ENCODE results near the gene ABCF2.

The ABCF2 gene

DNA sequence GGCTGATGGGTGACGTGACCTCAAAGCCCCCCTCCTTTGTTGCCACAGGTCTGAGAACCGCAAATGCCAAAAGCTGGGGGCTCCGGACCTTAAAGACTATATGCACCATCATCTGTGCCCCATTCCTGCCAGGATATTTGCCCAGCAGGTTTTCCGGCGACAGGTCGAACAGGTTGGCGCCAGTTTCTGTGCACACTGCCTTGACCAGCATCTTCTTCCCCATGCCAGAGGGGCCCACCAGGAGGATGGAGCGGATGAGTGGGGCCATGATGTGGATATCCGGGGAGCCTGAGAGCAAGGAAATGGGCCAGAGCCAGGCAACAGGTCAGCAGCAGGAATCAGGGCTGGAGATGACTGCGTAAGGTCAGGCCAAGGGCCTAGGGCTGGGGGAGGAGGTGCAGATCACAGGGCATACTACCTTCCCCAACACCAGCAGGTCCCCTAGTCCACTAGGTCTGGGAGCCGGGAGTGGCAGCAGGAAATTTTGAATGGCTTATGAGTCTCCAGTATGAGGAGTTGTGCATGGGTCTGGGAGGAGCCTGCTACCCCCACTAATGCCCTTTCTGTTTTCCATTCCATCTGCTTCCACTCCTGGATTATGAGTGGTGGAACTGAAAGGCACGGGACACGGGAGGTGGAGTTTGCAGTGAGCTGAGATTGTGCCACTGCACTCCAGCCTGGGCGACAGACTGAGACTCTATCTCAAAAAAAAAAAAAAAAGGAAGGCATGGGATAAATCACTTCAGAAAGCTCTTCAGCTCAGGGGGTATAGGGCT is 33.6 kb downstream of the ABCF2 start:
- Histone ChIP-seq H3K4me1 (ENCODE audit: control insufficient read depth in 2 of 2, insufficient read depth in 1 of 2, low read depth in 1 of 2, low read length in 2 of 2) (peaks cover 0 to 2% of the 10 kb centered on the region in 2 donors), H3K4ac (ENCODE audit: low read length) (no peak overlapping the region), H4K8ac (ENCODE audit: low read depth, low read length) (no peak overlapping the region), H2BK5ac (ENCODE audit: low read length) (no peak overlapping the region), H3K4me2 (ENCODE audit: insufficient read depth, low read length, poor library complexity, severe bottlenecking) (no peak overlapping the region), H2BK120ac (ENCODE audit: low read depth, low read length) (no peak overlapping the region), H3K4me3 (ENCODE audit: low read length in 2 of 2) (no peak overlapping the region), H3K23ac (ENCODE audit: low read depth, low read length, poor library complexity) (peak overlapping the region; percentile 14), H3K18ac (ENCODE audit: low read length) (no peak overlapping the region), H3K27me3 (ENCODE audit: control insufficient read depth in 3 of 3, insufficient read depth in 3 of 3, low read depth in 1 of 3, low read length in 3 of 3) (peaks cover 0 to 91% (median 0%) of the 10 kb centered on the region in 3 experiments), H3K9me3 (replicated peaks in 1 of 2; ENCODE audit: control insufficient read depth in 2 of 2, insufficient read depth in 1 of 2, low read depth in 1 of 2, low read length in 2 of 2) (no peaks in the 10 kb centered on the region), H2AFZ (ENCODE audit: low read length) (no peak overlapping the region), H3K14ac (ENCODE audit: low read length) (peak overlapping the region; percentile 67), H2BK15ac (ENCODE audit: low read length) (no peak overlapping the region), H4K91ac (ENCODE audit: low read depth, low read length, poor library complexity) (no peak overlapping the region), H3K36me3 (replicated peaks in 1 of 2; ENCODE audit: control insufficient read depth in 2 of 2, insufficient read depth in 2 of 2, low read length in 2 of 2) (no peaks in the 10 kb centered on the region), H3K27ac (replicated peaks; ENCODE audit: low read length) (no peak overlapping the region), H2BK12ac (ENCODE audit: low read length) (no peak overlapping the region), H3K79me1 (ENCODE audit: low read depth, low read length) (no peaks in the 10 kb centered on the region), H2AK5ac (ENCODE audit: low read depth, low read length) (peak overlapping the region; percentile 66), H3K9ac (ENCODE audit: low read depth, low read length, poor library complexity) (peak overlapping the region; percentile 27)
- WGBS, 2 donors (ENCODE audit: extremely low coverage in 2 of 2, insufficient read length in 2 of 2, insufficient replicate concordance in 1 of 2), result no CpG with 5 or more reads among the region's 14 CpGs
- DNase-seq (ENCODE audit: low spot score), result no peak

DNA sequence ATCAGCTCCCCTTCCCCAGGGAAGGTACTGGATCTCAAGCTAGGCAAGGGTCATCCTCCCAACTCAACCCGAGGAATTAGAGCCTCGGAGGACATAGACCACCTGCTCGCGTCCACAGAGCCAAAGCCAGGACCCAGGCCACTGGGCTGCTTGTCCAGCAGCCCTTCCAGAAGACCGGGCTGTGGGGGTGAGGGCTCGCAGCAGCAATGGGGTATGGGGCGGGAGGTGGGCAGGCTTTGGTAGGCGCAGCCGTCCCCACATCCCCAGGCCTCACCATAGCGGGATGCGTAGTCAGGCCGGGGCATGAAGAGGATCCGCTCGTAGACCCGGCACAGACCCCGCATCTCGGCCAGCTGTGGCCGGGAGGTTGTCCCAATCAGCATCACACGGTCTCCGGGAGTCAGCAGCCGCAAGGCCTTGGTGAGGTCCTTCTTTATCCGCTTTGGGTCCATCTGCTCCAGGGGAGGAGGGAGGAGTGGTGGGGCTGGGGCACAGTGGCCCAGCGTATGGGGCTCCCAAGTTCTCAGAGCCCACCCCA is 34.9 kb downstream of the ABCF2 start:
- no peak for DNase-seq (ENCODE audit: low spot score)

GRCh38 chr7:151191544-151191943 is 35.5 kb downstream of the ABCF2 start:
- H4K8ac ChIP-seq (ENCODE audit: low read depth, low read length), result no peak overlapping the region
- no peak overlapping the region for H3K4ac ChIP-seq (ENCODE audit: low read length)
- H3K4me2 ChIP-seq (ENCODE audit: insufficient read depth, low read length, poor library complexity, severe bottlenecking), result no peak overlapping the region
- no peaks in the 10 kb centered on the region for H3K9me3 ChIP-seq (replicated peaks in 1 of 2; ENCODE audit: control insufficient read depth in 2 of 2, insufficient read depth in 1 of 2, low read depth in 1 of 2, low read length in 2 of 2)
- H3K14ac ChIP-seq (ENCODE audit: low read length), result no peak overlapping the region
- H3K23ac ChIP-seq (ENCODE audit: low read depth, low read length, poor library complexity), result no peak overlapping the region
- no peak overlapping the region for H2BK5ac ChIP-seq (ENCODE audit: low read length)
- no peak overlapping the region for H2AK5ac ChIP-seq (ENCODE audit: low read depth, low read length)
- H3K18ac ChIP-seq (ENCODE audit: low read length), result no peak overlapping the region
- H3K79me1 ChIP-seq (ENCODE audit: low read depth, low read length), result peaks cover 1% of the 10 kb centered on the region
- no peak overlapping the region for H2AFZ ChIP-seq (ENCODE audit: low read length)
- H3K27ac ChIP-seq (replicated peaks; ENCODE audit: low read length), result no peak overlapping the region
- H3K36me3 ChIP-seq (replicated peaks in 1 of 2; ENCODE audit: control insufficient read depth in 2 of 2, insufficient read depth in 2 of 2, low read length in 2 of 2), result no peaks in the 10 kb centered on the region
- H3K4me1 ChIP-seq (ENCODE audit: control insufficient read depth in 2 of 2, insufficient read depth in 1 of 2, low read depth in 1 of 2, low read length in 2 of 2), result peaks cover 0 to 2% of the 10 kb centered on the region in 2 donors
- WGBS, 2 donors (ENCODE audit: extremely low coverage in 2 of 2, insufficient read length in 2 of 2, insufficient replicate concordance in 1 of 2), result no CpG with 5 or more reads among the region's 12 CpGs
- H2BK15ac ChIP-seq (ENCODE audit: low read length), result no peak overlapping the region
- no peak for DNase-seq (ENCODE audit: low spot score)
- H3K27me3 ChIP-seq (ENCODE audit: control insufficient read depth in 3 of 3, insufficient read depth in 3 of 3, low read depth in 1 of 3, low read length in 3 of 3), result peaks cover 0 to 90% (median 0%) of the 10 kb centered on the region in 3 experiments
- H4K91ac ChIP-seq (ENCODE audit: low read depth, low read length, poor library complexity), result no peak overlapping the region
- H3K9ac ChIP-seq (ENCODE audit: low read depth, low read length, poor library complexity), result no peak overlapping the region
- no peak overlapping the region for H2BK120ac ChIP-seq (ENCODE audit: low read depth, low read length)
- H3K4me3 ChIP-seq (ENCODE audit: low read length in 2 of 2), result no peak overlapping the region
- H2BK12ac ChIP-seq (ENCODE audit: low read length), result no peak overlapping the region

More for the DNA sequence above, 34.9 kb downstream of the ABCF2 start:
- Histone ChIP-seq H3K9me3 (replicated peaks in 1 of 2; ENCODE audit: control insufficient read depth in 2 of 2, insufficient read depth in 1 of 2, low read depth in 1 of 2, low read length in 2 of 2) (no peaks in the 10 kb centered on the region), H3K79me1 (ENCODE audit: low read depth, low read length) (peaks cover 1% of the 10 kb centered on the region), H3K4me3 (ENCODE audit: low read length in 2 of 2) (no peak overlapping the region), H3K23ac (ENCODE audit: low read depth, low read length, poor library complexity) (peak overlapping the region; percentile 2), H2BK12ac (ENCODE audit: low read length) (no peak overlapping the region), H3K4ac (ENCODE audit: low read length) (no peak overlapping the region), H2AFZ (ENCODE audit: low read length) (no peak overlapping the region), H3K9ac (ENCODE audit: low read depth, low read length, poor library complexity) (no peak overlapping the region), H4K8ac (ENCODE audit: low read depth, low read length) (no peak overlapping the region), H3K27me3 (ENCODE audit: control insufficient read depth in 3 of 3, insufficient read depth in 3 of 3, low read depth in 1 of 3, low read length in 3 of 3) (peaks cover 0 to 90% (median 0%) of the 10 kb centered on the region in 3 experiments), H2AK5ac (ENCODE audit: low read depth, low read length) (peak overlapping the region; percentile 54), H3K4me2 (ENCODE audit: insufficient read depth, low read length, poor library complexity, severe bottlenecking) (no peak overlapping the region), H3K27ac (replicated peaks; ENCODE audit: low read length) (no peak overlapping the region), H2BK120ac (ENCODE audit: low read depth, low read length) (no peak overlapping the region), H3K14ac (ENCODE audit: low read length) (no peak overlapping the region), H3K4me1 (ENCODE audit: control insufficient read depth in 2 of 2, insufficient read depth in 1 of 2, low read depth in 1 of 2, low read length in 2 of 2) (peaks cover 0 to 2% of the 10 kb centered on the region in 2 donors), H2BK15ac (ENCODE audit: low read length) (peak overlapping the region; percentile 10), H2BK5ac (ENCODE audit: low read length) (no peak overlapping the region), H3K18ac (ENCODE audit: low read length) (no peak overlapping the region), H3K36me3 (replicated peaks in 1 of 2; ENCODE audit: control insufficient read depth in 2 of 2, insufficient read depth in 2 of 2, low read length in 2 of 2) (no peaks in the 10 kb centered on the region), H4K91ac (ENCODE audit: low read depth, low read length, poor library complexity) (no peak overlapping the region)
- WGBS, 2 donors (ENCODE audit: extremely low coverage in 2 of 2, insufficient read length in 2 of 2, insufficient replicate concordance in 1 of 2), result no CpG with 5 or more reads among the region's 23 CpGs

GRCh38 chr7:151189038-151189437 is 38.0 kb downstream of the ABCF2 start:
- Histone ChIP-seq H3K4ac (ENCODE audit: low read length) (no peak overlapping the region), H2BK5ac (ENCODE audit: low read length) (no peak overlapping the region), H4K8ac (ENCODE audit: low read depth, low read length) (no peak overlapping the region), H3K79me1 (ENCODE audit: low read depth, low read length) (peaks cover 1% of the 10 kb centered on the region), H3K27ac (replicated peaks; ENCODE audit: low read length) (no peak overlapping the region), H4K91ac (ENCODE audit: low read depth, low read length, poor library complexity) (no peak overlapping the region), H3K9me3 (replicated peaks in 1 of 2; ENCODE audit: control insufficient read depth in 2 of 2, insufficient read depth in 1 of 2, low read depth in 1 of 2, low read length in 2 of 2) (no peaks in the 10 kb centered on the region), H3K4me2 (ENCODE audit: insufficient read depth, low read length, poor library complexity, severe bottlenecking) (no peak overlapping the region), H3K36me3 (replicated peaks in 1 of 2; ENCODE audit: control insufficient read depth in 2 of 2, insufficient read depth in 2 of 2, low read length in 2 of 2) (no peaks in the 10 kb centered on the region), H3K4me3 (ENCODE audit: low read length in 2 of 2) (no peak overlapping the region), H3K4me1 (ENCODE audit: control insufficient read depth in 2 of 2, insufficient read depth in 1 of 2, low read depth in 1 of 2, low read length in 2 of 2) (no peaks in the 10 kb centered on the region), H3K9ac (ENCODE audit: low read depth, low read length, poor library complexity) (no peak overlapping the region), H3K14ac (ENCODE audit: low read length) (no peak overlapping the region), H3K18ac (ENCODE audit: low read length) (no peak overlapping the region), H2BK15ac (ENCODE audit: low read length) (no peak overlapping the region), H2AFZ (ENCODE audit: low read length) (no peak overlapping the region), H3K23ac (ENCODE audit: low read depth, low read length, poor library complexity) (no peak overlapping the region), H2BK12ac (ENCODE audit: low read length) (no peak overlapping the region), H2AK5ac (ENCODE audit: low read depth, low read length) (no peak overlapping the region), H3K27me3 (ENCODE audit: control insufficient read depth in 3 of 3, insufficient read depth in 3 of 3, low read depth in 1 of 3, low read length in 3 of 3) (peaks cover 0 to 70% (median 0%) of the 10 kb centered on the region in 3 experiments), H2BK120ac (ENCODE audit: low read depth, low read length) (no peak overlapping the region)
- DNase-seq (ENCODE audit: low spot score), result no peak
- WGBS, 2 donors (ENCODE audit: extremely low coverage in 2 of 2, insufficient read length in 2 of 2, insufficient replicate concordance in 1 of 2), result no CpG with 5 or more reads among the region's 4 CpGs

All from neuronal stem cell (in vitro differentiated cells).